Gastroesophageal sphincter (tissue), 4 donors: ENCODE measurements around the gene SMTNL2. TPM values are rescaled to one million over a fixed set of nuclear protein-coding genes. Genes with fewer than 3 reads are reported as not detected.

Experiments
- ATAC-seq: fragments of 150-250 bp; one replicate; pipeline ENCODE4 v1.9.1; 2016; ENCODE audit warnings: mild to moderate bottlenecking, moderate library complexity
- H3K27ac ChIP-seq, 4 donors: fragments of 200-600 bp; sonication (generic) in 3 of 4; 1 replicate in 3 of 4; 2 replicates in 1 of 4; pipeline ENCODE4 v1.5.1; 2016 to 2019
- H3K27me3 ChIP-seq: fragments of 200-600 bp; sonication (generic); one replicate; pipeline ENCODE4 v1.5.1; 2019
- H3K36me3 ChIP-seq, 2 donors: fragments of 200-600 bp; sonication (generic); one replicate each; pipeline ENCODE4 v1.5.1; 2019; ENCODE audit warnings: control low read depth in 1 of 2
- H3K4me1 ChIP-seq, 3 donors: fragments of 200-600 bp; sonication (generic); 1 replicate in 2 of 3; 2 replicates in 1 of 3; pipeline ENCODE4 v1.5.1; 2016 to 2019; ENCODE audit warnings: control low read depth in 2 of 3
- H3K4me3 ChIP-seq, 2 donors: fragments of 200-600 bp; sonication (generic); one replicate each; pipeline ENCODE4 v1.5.1; 2019; ENCODE audit warnings: mild to moderate bottlenecking in 1 of 2, moderate library complexity in 1 of 2
- H3K9me3 ChIP-seq, 3 donors: fragments of 200-600 bp; sonication (generic); one replicate each; pipeline ENCODE4 v1.5.1; 2017 to 2019; ENCODE audit warnings: control low read depth in 2 of 3
- EP300 ChIP-seq: sonication (generic); formaldehyde crosslinking; IDR thresholded peaks from one replicate; pipeline ENCODE4 v1.6.1; 2017; ENCODE audit warnings: antibody characterized with exemption, mild to moderate bottlenecking
- POLR2A ChIP-seq, 2 donors: fragments of 450-650 bp; IDR thresholded peaks; one replicate each; pipeline ENCODE4 v1.6.1; 2017; ENCODE audit warnings: antibody characterized with exemption in 2 of 2, mild to moderate bottlenecking in 2 of 2, moderate library complexity in 1 of 2
- POLR2AphosphoS5 ChIP-seq: sonication (generic); formaldehyde crosslinking; IDR thresholded peaks from one replicate; pipeline ENCODE4 v1.6.1; 2017; ENCODE audit warnings: antibody characterized with exemption
- WGBS, 2 donors: methylation state at CpG; one replicate each; pipeline ENCODE4 v1.1.5; 2018; ENCODE audit warnings: low coverage in 1 of 2; 5-methylcytosine and 5-hydroxymethylcytosine counted together
- small RNA-seq, 4 donors: library from RNA; depleted of rRNA; stranded (forward); fragments of <200 nt; gene quantifications; one replicate each; pipeline ENCODE3, GENCODE V24; 2016
- total RNA-seq, 4 donors: library from RNA; depleted of rRNA; stranded (reverse); fragments of >200 nt; gene quantifications; one replicate each; pipeline ENCODE4 v1.1.0, GENCODE V29; 2016
- TF ChIP-seq, protein P1 (sequence below), 4 experiments: fragments of 200-600 bp in 2 of 4; fragments of 450-650 bp in 2 of 4; sonication (generic) in 1 of 4; IDR thresholded peaks; one replicate each; pipeline ENCODE4 v1.5.1; 2017 to 2019; ENCODE audit warnings: antibody characterized with exemption in 4 of 4, mild to moderate bottlenecking in 2 of 4, moderate library complexity in 2 of 4

Gene SMTNL2
- total RNA-seq, 4 donors from 2014 or later = 2.0 to 5.2 (median 3.7) TPM

DNA sequence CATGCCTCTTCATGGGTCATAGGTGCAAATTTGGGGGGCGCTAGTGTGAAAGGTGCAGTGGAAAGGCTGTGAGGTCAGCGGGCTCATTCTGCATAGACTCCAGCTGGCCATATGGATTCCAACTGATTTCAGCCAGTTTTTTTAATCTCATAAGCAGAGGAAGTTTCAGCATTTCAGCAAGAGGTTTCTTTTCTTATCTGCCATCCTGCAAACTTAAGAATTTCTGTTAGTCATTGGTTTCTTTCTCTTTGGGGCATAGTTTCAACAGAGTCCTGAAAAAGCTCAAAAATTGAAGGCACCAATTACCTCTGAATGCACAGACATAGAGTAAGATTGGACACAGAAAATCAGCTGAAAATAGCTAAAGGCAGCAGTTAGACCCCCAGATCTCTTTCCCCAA is 73.3 kb downstream of the SMTNL2 start:
- 65 to 90% methylated on average over 2 of the region's 2 CpGs for WGBS, 2 donors
- no peaks in the 10 kb centered on the region for H3K9me3 ChIP-seq
- no peak for ATAC-seq
- H3K27ac ChIP-seq = no peak overlapping the region
- no peak overlapping the region for H3K4me3 ChIP-seq
- TF ChIP-seq EP300 = no peak
- no peak for TF ChIP-seq POLR2A (IDR thresholded peaks at IDR 0.05)
- TF ChIP-seq POLR2AphosphoS5 = no peak
- TF ChIP-seq, protein P1, sequence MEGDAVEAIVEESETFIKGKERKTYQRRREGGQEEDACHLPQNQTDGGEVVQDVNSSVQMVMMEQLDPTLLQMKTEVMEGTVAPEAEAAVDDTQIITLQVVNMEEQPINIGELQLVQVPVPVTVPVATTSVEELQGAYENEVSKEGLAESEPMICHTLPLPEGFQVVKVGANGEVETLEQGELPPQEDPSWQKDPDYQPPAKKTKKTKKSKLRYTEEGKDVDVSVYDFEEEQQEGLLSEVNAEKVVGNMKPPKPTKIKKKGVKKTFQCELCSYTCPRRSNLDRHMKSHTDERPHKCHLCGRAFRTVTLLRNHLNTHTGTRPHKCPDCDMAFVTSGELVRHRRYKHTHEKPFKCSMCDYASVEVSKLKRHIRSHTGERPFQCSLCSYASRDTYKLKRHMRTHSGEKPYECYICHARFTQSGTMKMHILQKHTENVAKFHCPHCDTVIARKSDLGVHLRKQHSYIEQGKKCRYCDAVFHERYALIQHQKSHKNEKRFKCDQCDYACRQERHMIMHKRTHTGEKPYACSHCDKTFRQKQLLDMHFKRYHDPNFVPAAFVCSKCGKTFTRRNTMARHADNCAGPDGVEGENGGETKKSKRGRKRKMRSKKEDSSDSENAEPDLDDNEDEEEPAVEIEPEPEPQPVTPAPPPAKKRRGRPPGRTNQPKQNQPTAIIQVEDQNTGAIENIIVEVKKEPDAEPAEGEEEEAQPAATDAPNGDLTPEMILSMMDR (IDR thresholded peaks at IDR 0.05) = no peak
- H3K4me1 ChIP-seq = no peaks in the 10 kb centered on the region
- H3K27me3 ChIP-seq = peaks cover 59% of the 10 kb centered on the region
- H3K36me3 ChIP-seq = no peaks in the 10 kb centered on the region

Small RNA genes lying within 50 kb of the gene (small RNA-seq; reads per million reads assigned to genes)
- gene RNU6-955P = 0 reads per million in 4 donors

Other genes starting within 250 kb of the SMTNL2 start
- gene UBE2G1, start 217.9 kb upstream of the SMTNL2 start, total RNA-seq = 10 to 100 TPM; 50.9 to 77.5 (median 67.9) TPM
- not detected for gene SPNS3, start 150.6 kb upstream of the SMTNL2 start, total RNA-seq
- gene SPNS2, start 85.6 kb upstream of the SMTNL2 start, total RNA-seq = 10 to 100 TPM; 10.4 to 17.4 (median 16.4) TPM
- 10 to 100 TPM; 19.1 to 46.4 (median 40.9) TPM for gene MYBBP1A, start 29.1 kb upstream of the SMTNL2 start, total RNA-seq
- 1 to 10 TPM in 1 of 4 donors, under 1 TPM in 2, not detected in 1; 0.27 to 5.9 (median 0.47) TPM for gene GGT6, start 24.0 kb upstream of the SMTNL2 start, total RNA-seq
- gene ALOX15, start 57.1 kb downstream of the SMTNL2 start, total RNA-seq = under 1 TPM in 1 of 4 donors, not detected in 3; 0.12 TPM
- gene PELP1, start 119.6 kb downstream of the SMTNL2 start, total RNA-seq = 10 to 100 TPM; 23.7 to 53.4 (median 28.5) TPM
- 10 to 100 TPM; 18.7 to 33.6 (median 28.5) TPM for gene ARRB2, start 126.1 kb downstream of the SMTNL2 start, total RNA-seq
- 10 to 100 TPM; 21.9 to 28.9 (median 22.7) TPM for gene MED11, start 146.9 kb downstream of the SMTNL2 start, total RNA-seq
- 1 to 10 TPM in 1 of 4 donors, under 1 TPM in 2, not detected in 1; 0.31 to 1.2 (median 0.67) TPM for gene ZMYND15, start 155.3 kb downstream of the SMTNL2 start, total RNA-seq
- gene CXCL16, start 155.4 kb downstream of the SMTNL2 start, total RNA-seq = 10 to 100 TPM in 2 of 4 donors, 1 to 10 TPM in 2; 5.3 to 11.6 (median 8.3) TPM
- not detected for gene TM4SF5, start 187.4 kb downstream of the SMTNL2 start, total RNA-seq
- 1 to 10 TPM in 2 of 4 donors, not detected in 2; 1.3 to 3.5 TPM for gene VMO1, start 201.8 kb downstream of the SMTNL2 start, total RNA-seq
- not detected for gene GLTPD2, start 204.4 kb downstream of the SMTNL2 start, total RNA-seq
- 100 to 1,000 TPM; 184 to 242 (median 187) TPM for gene PSMB6, start 211.6 kb downstream of the SMTNL2 start, total RNA-seq
- gene PLD2, start 222.6 kb downstream of the SMTNL2 start, total RNA-seq = 10 to 100 TPM; 10.2 to 21.3 (median 15.7) TPM
- gene MINK1, start 248.8 kb downstream of the SMTNL2 start, total RNA-seq = 10 to 100 TPM; 29.3 to 48.6 (median 46.4) TPM